Mucosa of gallbladder (tissue), 1 donor: ENCODE results near the gene SOX5. TPM values are rescaled to one million over a fixed set of nuclear protein-coding genes. Genes with fewer than 3 reads are reported as not detected.

Experiments used
- DNase-seq: peaks from one replicate; pipeline ENCODE4 v3.0.0-alpha.2; 2020; ENCODE audit warnings: low spot score
- total RNA-seq: library from RNA; stranded (reverse); gene quantifications from one replicate; pipeline ENCODE4 v1.2.1, GENCODE V29; 2021
- donor health status: DM: no; HTN: no; CAD: no.

SOX5 gene
- total RNA-seq, 1 donor from 2014 or later = 15.0 TPM

- no peak for DNase-seq
Measured at GRCh38 chr12:23687947-23688346, 261.5 kb downstream of the SOX5 start.

GRCh38 chr12:23686095-23686494, 263.4 kb downstream of the SOX5 start:
- no peak for DNase-seq

DNA sequence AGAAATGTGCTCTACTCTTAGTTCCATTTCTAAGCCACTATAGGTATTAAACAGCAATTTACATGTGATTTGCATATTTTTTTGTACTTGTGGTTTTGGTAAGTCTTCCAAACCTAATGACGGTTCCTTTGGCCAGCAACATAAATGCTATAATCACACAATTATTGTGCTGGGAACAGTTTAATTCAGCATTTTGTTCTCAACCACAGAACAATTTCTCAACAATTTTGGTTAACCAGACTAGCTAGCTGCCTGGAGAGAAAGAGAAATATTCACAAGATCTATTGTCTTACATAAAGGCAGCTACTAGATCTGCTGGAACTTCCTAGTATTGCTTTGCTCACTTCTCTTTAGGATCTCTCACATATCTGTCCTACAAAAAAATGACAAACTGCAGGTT, 265.3 kb downstream of the SOX5 start:
- no peak for DNase-seq

GRCh38 chr12:23681237-23681636, 268.2 kb downstream of the SOX5 start:
- no peak for DNase-seq

DNA sequence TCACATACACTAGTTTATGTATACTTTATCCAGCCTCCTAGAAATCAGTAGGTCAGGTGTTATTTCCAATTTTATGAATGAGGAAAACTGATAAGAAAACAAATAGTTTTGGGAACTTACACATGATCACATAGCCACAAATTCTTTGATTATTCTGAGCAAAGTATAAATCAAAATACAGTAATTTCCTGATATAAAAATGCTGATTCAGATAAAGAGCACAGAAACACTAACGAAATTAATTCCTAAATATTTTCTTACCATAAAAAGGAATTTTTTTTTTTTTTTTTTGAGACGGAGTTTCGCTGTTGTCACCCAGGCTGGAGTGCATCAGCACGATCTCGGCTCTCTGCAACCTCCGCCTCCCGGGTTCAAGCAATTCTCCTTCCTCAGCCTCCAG, 275.4 kb downstream of the SOX5 start:
- no peak for DNase-seq

- no peak for DNase-seq
Measured at GRCh38 chr12:23671881-23672280, 277.6 kb downstream of the SOX5 start.

GRCh38 chr12:23670684-23671083, 278.8 kb downstream of the SOX5 start:
- no peak for DNase-seq

GRCh38 chr12:23669691-23670090, 279.8 kb downstream of the SOX5 start:
- DNase-seq = no peak

GRCh38 chr12:23666866-23667265, 282.6 kb downstream of the SOX5 start:
- no peak for DNase-seq

DNA sequence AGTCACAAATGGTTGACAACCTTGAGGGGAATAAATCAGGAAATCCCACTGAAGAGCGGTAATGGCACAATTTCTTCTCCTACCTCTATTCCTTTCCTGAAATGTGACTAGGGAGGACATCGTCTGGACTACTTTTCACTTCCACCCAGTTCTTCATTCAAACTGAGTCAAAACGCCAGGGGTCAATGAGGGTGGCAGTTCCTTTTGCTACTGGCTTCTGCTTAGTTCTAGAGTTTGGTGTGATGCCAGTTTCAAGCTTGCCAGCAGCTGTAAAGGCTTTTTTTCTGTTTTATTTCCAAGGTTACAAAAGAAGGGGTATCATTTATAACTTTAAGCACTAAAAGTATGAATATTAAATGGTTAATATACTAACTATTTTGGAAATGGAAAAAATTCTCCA, 286.5 kb downstream of the SOX5 start:
- DNase-seq = no peak

DNA sequence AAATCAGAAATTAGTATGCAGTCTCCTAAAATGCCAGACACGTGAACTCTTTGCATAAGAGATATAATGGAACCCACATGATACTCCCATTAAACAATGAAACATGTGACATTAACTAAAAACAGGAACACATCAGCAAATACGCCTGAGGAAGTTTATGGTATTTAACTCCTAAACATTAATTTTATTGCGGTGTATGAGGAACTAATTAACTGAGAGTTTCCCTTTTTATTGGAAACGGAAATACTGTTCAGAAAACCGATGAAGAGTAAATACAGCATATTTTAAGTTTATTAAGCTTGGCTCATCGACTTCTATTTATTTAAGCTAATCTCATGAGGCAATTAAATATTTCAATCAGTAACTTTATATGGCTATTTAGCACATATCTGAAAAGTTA, 290.3 kb downstream of the SOX5 start:
- DNase-seq = no peak

- DNase-seq = no peak
Measured at GRCh38 chr12:23657598-23657997, 291.9 kb downstream of the SOX5 start.

- DNase-seq = no peak
Measured at GRCh38 chr12:23655884-23656283, 293.6 kb downstream of the SOX5 start.

GRCh38 chr12:23655112-23655511, 294.4 kb downstream of the SOX5 start:
- DNase-seq = no peak

DNA sequence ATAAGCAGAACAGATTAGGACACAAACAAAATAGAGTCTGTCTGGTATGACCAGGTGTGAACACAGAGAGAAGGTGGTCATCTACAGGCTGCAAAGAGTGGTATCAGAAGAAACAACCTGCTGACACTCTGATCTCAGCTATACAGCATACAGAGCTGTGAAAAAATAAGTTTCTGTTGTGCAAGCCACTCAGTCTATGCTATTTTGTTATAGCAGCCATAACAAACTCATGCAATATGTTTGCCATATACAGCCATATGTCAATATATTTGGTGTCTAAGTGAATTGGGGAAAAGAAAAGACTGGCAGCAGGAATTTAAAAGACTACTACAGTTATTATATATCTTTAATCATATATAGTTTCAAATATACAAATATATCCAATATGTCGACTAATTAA, 300.9 kb downstream of the SOX5 start:
- DNase-seq = no peak

GRCh38 chr12:23640754-23641153, 308.7 kb downstream of the SOX5 start:
- DNase-seq = no peak

DNA sequence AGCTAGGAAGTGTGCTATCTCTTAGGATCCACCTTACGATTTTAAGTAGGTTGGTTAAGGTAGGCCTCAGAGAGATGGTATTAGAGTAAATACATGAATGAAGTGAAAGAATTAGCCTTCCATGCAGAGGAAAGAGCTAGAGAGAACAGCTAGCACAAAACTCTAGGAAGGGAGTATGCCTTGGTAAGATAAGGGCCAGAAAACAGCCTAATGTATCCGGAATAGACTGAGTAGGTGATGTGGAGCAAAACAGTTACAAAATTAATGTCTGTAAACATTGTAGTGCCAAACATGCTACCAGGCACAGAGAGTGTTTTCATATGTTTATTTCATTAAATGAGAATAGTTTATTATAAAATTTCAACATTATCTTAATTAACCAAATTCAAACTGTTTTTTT, 315.1 kb downstream of the SOX5 start:
- no peak for DNase-seq

- no peak for DNase-seq
Measured at GRCh38 chr12:23631786-23632377, 317.6 kb downstream of the SOX5 start.

DNA sequence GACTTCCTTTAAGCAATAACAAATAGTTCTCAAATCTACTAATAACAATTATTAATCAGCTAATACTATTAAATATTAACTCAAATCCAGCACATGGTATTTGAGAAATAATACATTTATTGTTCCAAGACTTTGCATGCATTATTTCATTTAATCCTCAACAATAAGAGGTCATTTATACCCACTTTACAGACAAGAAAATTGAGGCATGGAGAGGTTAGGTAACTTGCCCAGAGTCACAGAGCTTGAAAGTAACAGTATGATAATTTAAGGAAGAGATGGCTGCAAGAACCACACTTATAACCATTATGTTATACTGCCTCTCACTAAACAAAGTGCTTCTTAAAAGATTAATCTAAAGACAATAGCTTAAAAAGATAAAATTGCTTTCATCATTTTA, 318.9 kb downstream of the SOX5 start:
- DNase-seq = no peak

DNA sequence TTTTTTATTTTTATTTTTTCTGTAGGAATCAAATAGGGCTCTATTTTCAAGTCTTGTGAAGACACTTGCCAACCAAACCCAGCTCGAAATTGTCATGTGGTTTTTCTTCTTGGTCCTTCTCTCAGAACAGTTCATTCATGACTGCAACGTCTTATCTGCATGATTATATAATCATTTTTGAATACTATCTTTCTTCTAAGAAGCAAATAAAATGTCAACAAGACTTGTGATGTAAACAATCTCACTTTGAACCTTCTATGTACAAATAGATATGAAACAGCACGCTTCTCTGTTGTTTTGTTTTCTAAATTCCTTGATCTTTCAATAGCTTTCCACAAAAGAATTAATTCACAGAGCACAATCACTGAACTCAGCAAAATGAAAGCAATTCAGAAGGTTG, 320.7 kb downstream of the SOX5 start:
- DNase-seq = no peak

DNA sequence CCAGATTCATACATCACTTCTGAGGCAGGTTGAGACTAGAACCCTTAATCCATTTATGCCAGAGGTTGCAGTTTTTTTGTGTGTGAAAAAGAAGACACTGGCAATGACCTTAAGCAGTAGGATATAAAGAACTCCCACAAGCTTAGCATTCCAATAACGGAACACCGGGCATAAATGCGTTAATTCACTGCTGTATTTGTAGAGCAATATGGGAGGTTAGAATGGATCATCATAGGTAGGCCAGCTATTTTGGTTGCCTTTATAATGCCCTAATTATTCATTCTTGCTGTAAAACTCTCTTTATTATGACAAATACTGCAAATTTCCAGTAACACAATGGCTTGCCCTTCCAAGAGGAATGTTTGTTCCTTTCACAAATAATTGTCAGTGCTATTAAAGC, 322.7 kb downstream of the SOX5 start:
- no peak for DNase-seq

DNA sequence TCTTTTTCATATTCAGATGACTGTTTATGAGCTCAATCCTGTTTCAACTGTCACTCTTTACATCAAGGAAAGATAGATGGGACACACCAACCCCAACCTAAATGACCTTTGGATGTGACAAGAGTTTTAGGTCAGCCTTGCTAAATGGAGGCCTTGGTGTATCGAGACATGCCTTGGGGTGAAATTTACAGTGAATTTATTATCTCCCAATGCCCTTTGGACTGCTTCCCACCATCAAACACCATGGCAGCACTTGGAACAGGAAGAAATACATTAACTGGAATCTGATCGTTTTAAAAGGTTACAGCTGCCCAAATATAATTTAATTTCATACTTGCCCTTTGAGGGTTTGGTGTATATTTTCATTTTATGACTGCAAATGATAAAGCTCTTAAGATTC, 327.6 kb downstream of the SOX5 start:
- DNase-seq = no peak

GRCh38 chr12:23618718-23619117, 330.8 kb downstream of the SOX5 start:
- DNase-seq = no peak

- DNase-seq = no peak
Measured at GRCh38 chr12:23617749-23618148, 331.7 kb downstream of the SOX5 start.

DNA sequence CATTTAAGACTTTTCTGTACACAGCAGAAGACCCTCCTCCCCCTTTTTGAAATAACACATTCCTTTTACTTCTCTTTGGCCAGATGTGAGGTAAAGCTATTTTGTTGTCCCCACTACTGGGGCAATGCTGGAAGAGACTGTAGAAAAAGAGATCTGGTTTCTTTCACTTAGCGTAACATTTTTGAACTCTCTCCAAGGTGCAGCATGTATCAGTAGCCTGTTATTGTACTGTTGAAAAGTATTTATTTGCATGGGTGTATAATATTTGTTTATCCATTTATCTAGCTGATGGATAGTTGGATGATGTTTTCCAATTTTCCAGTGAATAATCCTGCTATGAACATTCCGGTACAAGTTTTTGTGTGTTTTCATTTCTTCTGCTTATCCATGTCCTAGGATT, 335.2 kb downstream of the SOX5 start:
- DNase-seq = no peak
